H54 (cell line): ENCODE measurements around the gene FCHSD2.
A peak's percentile ranks its signal among the peaks of the same experiment; 100 is the strongest.

ENCODE experiments used
- DNase-seq: peaks from one replicate; pipeline ENCODE4 v3.0.0; 2011; ENCODE audit warnings: low spot score, mixed read lengths; ENCODE audit not compliant: insufficient read length
- FAIRE-seq: peaks from 3 replicates; lab custom pipeline; 2011; peaks lifted over from hg19 to GRCh38; lab: Jason Lieb, UNC
- POLR2A ChIP-seq: IDR thresholded peaks from 2 replicates; pipeline ENCODE4 v1.6.1; 2011; ENCODE audit warnings: low read depth, mild to moderate bottlenecking, low read length

FCHSD2 gene

GRCh38 chr11:72950685-72951084 is 191.4 kb downstream of the FCHSD2 start:
- TF ChIP-seq POLR2A = no peak
- no peak for FAIRE-seq
- no peak for DNase-seq

DNA sequence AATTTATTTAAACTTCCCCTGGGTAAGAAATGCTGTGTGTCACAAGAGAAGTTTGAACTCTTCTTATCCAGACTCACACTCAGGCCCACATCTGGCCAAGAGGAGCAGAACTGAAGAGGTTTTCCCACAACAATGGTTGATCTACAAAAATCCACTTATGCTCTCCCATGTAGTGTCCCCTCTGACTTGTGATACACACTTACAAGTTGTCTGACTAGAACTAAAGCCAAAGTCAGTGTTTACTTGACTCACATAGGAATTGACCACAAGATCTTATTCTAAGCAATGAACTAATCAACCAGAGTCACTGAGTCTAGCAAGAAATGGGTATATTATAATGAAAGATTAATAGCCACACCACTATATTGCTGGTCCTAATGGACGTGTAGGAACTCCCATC is 194.9 kb downstream of the FCHSD2 start:
- DNase-seq = no peak
- TF ChIP-seq POLR2A = no peak
- no peak for FAIRE-seq

- FAIRE-seq (no peak), DNase-seq (no peak)
- TF ChIP-seq POLR2A = no peak
Observed at GRCh38 chr11:72943664-72944063, 198.5 kb downstream of the FCHSD2 start.

DNA sequence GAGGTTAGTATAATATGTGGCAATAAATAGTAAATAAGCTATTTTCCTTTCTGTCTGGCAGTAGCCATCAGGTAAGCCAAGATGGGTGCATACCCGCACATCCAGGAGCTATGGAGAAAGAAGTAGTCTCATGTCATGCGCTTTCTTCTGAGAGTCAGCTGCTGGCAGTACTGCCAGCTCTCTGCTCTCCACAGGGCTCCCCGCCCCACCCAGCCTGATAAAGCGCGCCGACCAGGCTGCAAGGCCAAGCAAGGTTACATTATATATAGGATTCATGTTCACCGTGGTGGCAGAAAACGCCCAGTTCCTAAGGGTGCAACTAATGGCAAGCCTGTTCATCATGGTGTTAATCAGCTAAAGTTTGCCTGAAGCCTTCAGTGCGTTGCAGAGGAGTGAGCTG is 201.7 kb downstream of the FCHSD2 start:
- FAIRE-seq (no peak), DNase-seq (no peak)
- no peak for TF ChIP-seq POLR2A

- DNase-seq (no peak), FAIRE-seq (no peak)
- TF ChIP-seq POLR2A = no peak
Observed at GRCh38 chr11:72939031-72939430, 203.1 kb downstream of the FCHSD2 start.

- TF ChIP-seq POLR2A = no peak
- FAIRE-seq (no peak), DNase-seq (no peak)
Observed at GRCh38 chr11:72937439-72937838, 204.7 kb downstream of the FCHSD2 start.

GRCh38 chr11:72935700-72936099 is 206.4 kb downstream of the FCHSD2 start:
- TF ChIP-seq POLR2A = no peak
- FAIRE-seq (peak; percentile 52), DNase-seq (no peak)

DNA sequence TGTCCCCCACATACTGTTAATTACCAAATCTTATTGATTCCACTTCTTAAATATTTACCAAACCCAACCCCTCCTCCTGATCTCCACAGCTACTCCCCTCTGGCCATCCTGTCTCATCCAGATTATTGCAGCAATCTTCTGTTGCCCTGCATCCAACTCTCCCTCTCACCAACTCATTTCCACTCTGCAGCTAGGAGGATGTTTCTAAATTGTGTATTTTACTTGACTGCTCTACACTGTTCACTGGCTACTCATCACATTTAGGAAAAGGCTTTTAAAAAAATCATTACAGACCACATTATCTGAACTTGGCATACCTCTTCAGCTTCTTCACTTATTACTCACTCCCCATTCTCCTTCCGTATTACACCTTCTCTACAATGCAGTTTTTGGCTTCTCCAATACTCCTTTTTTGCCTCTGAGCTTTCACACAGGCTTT is 210.0 kb downstream of the FCHSD2 start:
- FAIRE-seq = peak; percentile 72
- no peak for TF ChIP-seq POLR2A
- DNase-seq = no peak

DNA sequence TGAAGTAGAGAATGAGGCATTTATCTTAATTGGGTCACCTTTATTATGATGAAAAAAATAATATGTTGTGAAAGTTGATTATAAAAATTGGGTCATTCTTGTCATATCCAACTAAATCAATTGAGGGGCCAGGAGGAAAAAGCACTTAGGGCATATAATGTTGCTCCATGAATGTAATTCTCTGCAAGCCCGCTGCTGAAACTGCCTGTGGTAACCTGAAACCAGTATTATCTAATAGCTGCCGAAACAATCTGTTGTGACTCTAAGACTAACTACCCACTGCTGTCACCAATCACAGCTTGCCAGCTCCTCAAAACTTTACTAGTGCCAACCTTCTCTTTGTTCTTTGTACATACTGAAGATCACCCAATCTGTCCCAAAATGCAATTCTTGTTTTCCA is 212.1 kb downstream of the FCHSD2 start:
- FAIRE-seq = no peak
- no peak for TF ChIP-seq POLR2A

GRCh38 chr11:72929256-72929655 is 212.9 kb downstream of the FCHSD2 start:
- FAIRE-seq (no peak), DNase-seq (no peak)
- TF ChIP-seq POLR2A = no peak

More for the DNA sequence above, 212.1 kb downstream of the FCHSD2 start:
- DNase-seq = no peak

GRCh38 chr11:72927380-72927779 is 214.7 kb downstream of the FCHSD2 start:
- no peak for TF ChIP-seq POLR2A
- FAIRE-seq (no peak), DNase-seq (no peak)

GRCh38 chr11:72926076-72926475 is 216.0 kb downstream of the FCHSD2 start:
- DNase-seq = no peak
- no peak for TF ChIP-seq POLR2A
- FAIRE-seq = no peak

DNA sequence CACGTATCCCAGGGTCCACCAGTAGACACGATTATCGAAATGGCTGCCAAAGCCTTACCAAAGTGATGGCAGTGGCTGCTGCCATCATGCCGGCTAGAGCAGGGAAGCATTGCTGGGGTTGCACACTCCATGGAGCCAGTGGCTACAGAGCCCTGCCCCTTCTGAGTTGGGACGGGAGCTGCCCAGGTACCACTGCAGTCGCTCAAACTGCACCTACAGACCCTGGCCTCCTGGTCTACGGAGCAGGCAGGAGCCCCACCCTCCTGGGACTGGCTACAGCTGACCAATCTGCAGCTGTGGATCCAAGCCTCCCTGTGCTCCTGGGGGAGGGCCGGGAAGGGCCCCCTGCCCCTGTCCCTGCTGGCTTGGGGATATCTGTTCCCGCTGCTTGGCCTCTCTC is 216.5 kb downstream of the FCHSD2 start:
- DNase-seq = no peak
- FAIRE-seq = no peak
- no peak for TF ChIP-seq POLR2A

DNA sequence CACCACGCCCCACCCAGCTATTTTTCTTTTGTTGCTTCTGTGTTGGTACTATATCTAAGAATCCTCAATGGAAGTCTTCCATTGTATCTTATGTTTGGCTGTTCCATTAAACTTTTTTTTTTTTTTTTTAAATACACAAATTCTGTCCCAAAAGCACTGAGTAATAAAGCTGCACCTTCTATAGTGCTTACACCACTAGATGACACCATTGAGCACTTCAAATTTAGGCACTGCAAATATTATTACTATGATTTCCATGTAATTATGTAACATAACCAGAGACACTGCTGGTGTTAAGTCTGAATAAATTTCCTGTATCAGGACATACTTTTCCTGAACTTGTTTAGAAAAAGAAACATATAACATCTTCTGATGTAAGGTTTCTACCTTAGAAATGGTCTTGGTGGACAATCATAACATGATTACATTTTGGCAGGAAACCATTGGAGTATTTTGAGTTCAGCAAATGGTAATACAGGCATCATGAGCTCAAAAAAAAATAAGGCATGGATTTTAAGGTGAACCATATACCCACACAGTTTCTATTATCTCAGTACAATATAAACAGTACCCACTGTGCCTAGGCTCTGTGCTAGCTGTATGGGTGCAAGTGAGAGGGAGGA is 217.4 kb downstream of the FCHSD2 start:
- DNase-seq = no peak
- FAIRE-seq = no peak
- no peak for TF ChIP-seq POLR2A

DNA sequence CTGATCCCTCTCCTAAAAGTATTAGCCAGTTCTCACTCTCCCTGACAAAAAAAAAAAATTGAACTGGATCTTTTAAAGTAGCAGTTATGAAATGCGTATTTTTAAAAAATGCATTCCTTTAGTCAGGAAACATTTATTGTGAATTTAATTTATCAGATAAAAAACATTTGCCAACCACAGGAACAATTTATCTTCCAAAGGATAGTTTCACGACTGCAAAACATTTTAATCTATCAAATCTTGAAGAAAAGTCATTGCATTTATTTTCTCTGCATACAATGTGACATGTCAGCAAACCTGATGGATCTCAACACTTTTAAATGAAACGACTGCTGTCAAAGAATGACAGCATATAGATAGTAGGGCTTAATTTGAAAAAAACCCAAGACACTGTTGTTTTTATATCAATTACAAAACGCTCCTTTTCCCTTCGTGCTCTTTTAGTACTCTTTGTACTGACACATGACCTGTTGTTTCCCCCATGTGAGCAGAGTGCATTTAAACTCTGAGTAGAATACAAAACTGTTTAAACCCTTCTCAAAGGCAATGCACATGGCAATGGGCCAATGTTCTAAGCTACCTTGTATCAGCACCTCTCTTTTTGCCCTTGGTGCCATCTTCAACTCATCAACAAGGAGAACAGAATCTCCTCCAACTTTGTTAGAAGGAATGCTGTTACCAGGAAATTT is 220.9 kb downstream of the FCHSD2 start:
- TF ChIP-seq POLR2A = no peak
- DNase-seq (no peak), FAIRE-seq (no peak)
